ENCODE data around the gene TASOR2.

TASOR2 gene

GRCh38 chr10:5694573-5694972, 9.9 kb downstream of the TASOR2 start:
- TF ChIP-seq CTCF (IDR thresholded peaks at IDR 0.05; ENCODE audit: low read depth, low read length), result no peak
- no peak overlapping the region for H3K27ac ChIP-seq
- H3K27me3 ChIP-seq (ENCODE audit: insufficient read depth, low read depth, severe bottlenecking), result no peaks in the 10 kb centered on the region
- no peak overlapping the region for H3K4me3 ChIP-seq (ENCODE audit: low read depth, low read length)
- H3K36me3 ChIP-seq, result no peaks in the 10 kb centered on the region
- H3K9me3 ChIP-seq (ENCODE audit: severe bottlenecking), result no peaks in the 10 kb centered on the region
- no peak for DNase-seq

- H3K27ac ChIP-seq, result no peak overlapping the region
- no peak overlapping the region for H3K4me3 ChIP-seq (ENCODE audit: low read depth, low read length)
- no peak for TF ChIP-seq CTCF (IDR thresholded peaks at IDR 0.05; ENCODE audit: low read depth, low read length)
- no peaks in the 10 kb centered on the region for H3K36me3 ChIP-seq
- no peaks in the 10 kb centered on the region for H3K27me3 ChIP-seq (ENCODE audit: insufficient read depth, low read depth, severe bottlenecking)
- H3K9me3 ChIP-seq (ENCODE audit: severe bottlenecking), result no peaks in the 10 kb centered on the region
- no peak for DNase-seq
Measured at GRCh38 chr10:5697342-5697741, 12.7 kb downstream of the TASOR2 start.

GRCh38 chr10:5698062-5698461, 13.4 kb downstream of the TASOR2 start:
- DNase-seq, result no peak

GRCh38 chr10:5708356-5708755, 23.7 kb downstream of the TASOR2 start:
- H3K9me3 ChIP-seq (ENCODE audit: severe bottlenecking), result no peaks in the 10 kb centered on the region
- no peak for DNase-seq
- no peak for TF ChIP-seq CTCF (IDR thresholded peaks at IDR 0.05; ENCODE audit: low read depth, low read length)
- no peaks in the 10 kb centered on the region for H3K36me3 ChIP-seq
- H3K27ac ChIP-seq, result no peak overlapping the region
- no peak overlapping the region for H3K4me3 ChIP-seq (ENCODE audit: low read depth, low read length)
- no peaks in the 10 kb centered on the region for H3K27me3 ChIP-seq (ENCODE audit: insufficient read depth, low read depth, severe bottlenecking)

More at GRCh38 chr10:5698062-5698461, 13.4 kb downstream of the TASOR2 start:
- H3K27me3 ChIP-seq (ENCODE audit: insufficient read depth, low read depth, severe bottlenecking), result no peaks in the 10 kb centered on the region
- no peaks in the 10 kb centered on the region for H3K9me3 ChIP-seq (ENCODE audit: severe bottlenecking)
- H3K4me3 ChIP-seq (ENCODE audit: low read depth, low read length), result no peak overlapping the region
- no peaks in the 10 kb centered on the region for H3K36me3 ChIP-seq
- no peak for TF ChIP-seq CTCF (IDR thresholded peaks at IDR 0.05; ENCODE audit: low read depth, low read length)
- no peak overlapping the region for H3K27ac ChIP-seq

GRCh38 chr10:5709865-5710264, 25.2 kb downstream of the TASOR2 start:
- no peak for DNase-seq
- Histone ChIP-seq H3K36me3 (no peaks in the 10 kb centered on the region), H3K27ac (no peak overlapping the region), H3K9me3 (ENCODE audit: severe bottlenecking) (no peaks in the 10 kb centered on the region), H3K27me3 (ENCODE audit: insufficient read depth, low read depth, severe bottlenecking) (no peaks in the 10 kb centered on the region), H3K4me3 (ENCODE audit: low read depth, low read length) (no peak overlapping the region)
- TF ChIP-seq CTCF (IDR thresholded peaks at IDR 0.05; ENCODE audit: low read depth, low read length), result no peak

- Histone ChIP-seq H3K9me3 (ENCODE audit: severe bottlenecking) (no peaks in the 10 kb centered on the region), H3K27ac (no peak overlapping the region), H3K36me3 (no peaks in the 10 kb centered on the region), H3K27me3 (ENCODE audit: insufficient read depth, low read depth, severe bottlenecking) (no peaks in the 10 kb centered on the region), H3K4me3 (ENCODE audit: low read depth, low read length) (no peak overlapping the region)
- no peak for DNase-seq
- no peak for TF ChIP-seq CTCF (IDR thresholded peaks at IDR 0.05; ENCODE audit: low read depth, low read length)
Measured at GRCh38 chr10:5710859-5711258, 26.2 kb downstream of the TASOR2 start.
